ENCODE results near the gene NDUFV3.
"Not testable (repeated sequence)": the region's sequence is repeated elsewhere in the genome, so short reads cannot be mapped to it uniquely, and the experiment has no call there.

Gene NDUFV3

GRCh38 chr21:42858185-42858847 lies 34.8 kb upstream of the NDUFV3 start:
- DNase-seq: no peak

- no peak for DNase-seq
Measured at GRCh38 chr21:42858957-42859890, 33.9 kb upstream of the NDUFV3 start.

GRCh38 chr21:42859891-42860230 lies 33.2 kb upstream of the NDUFV3 start:
- DNase-seq: no peak

- no peak for DNase-seq
Measured at GRCh38 chr21:42860345-42860744, 32.8 kb upstream of the NDUFV3 start.

- DNase-seq: no peak
Measured at GRCh38 chr21:42861311-42861847, 31.7 kb upstream of the NDUFV3 start.

GRCh38 chr21:42861848-42862400 lies 31.2 kb upstream of the NDUFV3 start:
- DNase-seq: no peak

GRCh38 chr21:42862774-42863503 lies 30.2 kb upstream of the NDUFV3 start:
- peak; percentile 43 for DNase-seq

GRCh38 chr21:42863504-42863870 lies 29.6 kb upstream of the NDUFV3 start:
- DNase-seq: no peak

GRCh38 chr21:42864286-42864685 lies 28.8 kb upstream of the NDUFV3 start:
- DNase-seq: no peak

- DNase-seq: peak; percentile 63
Measured at GRCh38 chr21:42864815-42865775, 28.0 kb upstream of the NDUFV3 start.

- peak; percentile 92 for DNase-seq
Measured at GRCh38 chr21:42865776-42866160, 27.3 kb upstream of the NDUFV3 start.

- no peak for DNase-seq
Measured at GRCh38 chr21:42868196-42868595, 24.9 kb upstream of the NDUFV3 start.

GRCh38 chr21:42873096-42873495 lies 20.0 kb upstream of the NDUFV3 start:
- no peak for DNase-seq

GRCh38 chr21:42875811-42876210 lies 17.3 kb upstream of the NDUFV3 start:
- not testable (repeated sequence) for DNase-seq

GRCh38 chr21:42878678-42878992 lies 14.5 kb upstream of the NDUFV3 start:
- no peak for DNase-seq

- peak; percentile 96 for DNase-seq
Measured at GRCh38 chr21:42878993-42879787, 13.9 kb upstream of the NDUFV3 start, which contains the start of gene WDR4. Gene WDR4, minus strand, starts transcription at chr21:42879539. Its CDS starts 44 bp downstream, at chr21:42879495.

GRCh38 chr21:42880352-42880751 lies 12.8 kb upstream of the NDUFV3 start:
- DNase-seq: no peak

- DNase-seq: no peak
Measured at GRCh38 chr21:42883921-42884320, 9.2 kb upstream of the NDUFV3 start.

- no peak for DNase-seq
Measured at GRCh38 chr21:42887326-42887725, 5.8 kb upstream of the NDUFV3 start.

- DNase-seq: peak; percentile 51
Measured at GRCh38 chr21:42892582-42892930, 553 bp upstream of the NDUFV3 start.

- DNase-seq: no peak
Measured at GRCh38 chr21:42900446-42900845, 7.3 kb downstream of the NDUFV3 start.

All from NCI-H1105 (cell line).